IMR-90 (cell line): ENCODE measurements around the gene GALNT8.

Source experiments
- CHD1 ChIP-seq: IDR thresholded peaks from 2 replicates; pipeline ENCODE4 v1.6.1; 2012; ENCODE audit warnings: low read depth, low read length, improper control_type of control experiment
- CTCF ChIP-seq: conservative IDR thresholded peaks from 2 replicates; pipeline ENCODE4 v1.5.1; 2012; ENCODE audit warnings: mild to moderate bottlenecking, low read depth, low read length, improper control_type of control experiment
- ELK1 ChIP-seq: fragments of 150-350 bp; IDR thresholded peaks from 2 replicates; pipeline ENCODE4 v1.6.1; 2016; ENCODE audit warnings: low read depth, mild to moderate bottlenecking, low read length, moderate library complexity, borderline replicate concordance
- MXI1 ChIP-seq: IDR thresholded peaks from 2 replicates; pipeline ENCODE4 v1.6.1; 2012; ENCODE audit warnings: low read depth, mild to moderate bottlenecking, low read length, moderate library complexity, borderline replicate concordance
- POLR2A ChIP-seq: IDR thresholded peaks from 2 replicates; pipeline ENCODE4 v1.6.1; 2012; ENCODE audit warnings: mild to moderate bottlenecking, low read depth, low read length
- RFX5 ChIP-seq: IDR thresholded peaks from 2 replicates; pipeline ENCODE4 v1.8.0; 2012; ENCODE audit warnings: low read depth, mild to moderate bottlenecking, low read length, moderate library complexity
- USF2 ChIP-seq: fragments of 150-350 bp; IDR thresholded peaks from 2 replicates; pipeline ENCODE4 v1.6.1; 2017; ENCODE audit warnings: mild to moderate bottlenecking, antibody characterized with exemption, low read length, low read depth

- TF ChIP-seq POLR2A (no peak), CTCF (no peak), USF2 (no peak), CHD1 (no peak), ELK1 (no peak), MXI1 (no peak), RFX5 (no peak)
These were observed 90.0 kb downstream of the GALNT8 start for GRCh38 chr12:4810219-4810671.
